Peyer's patch (tissue), 4 donors: ENCODE data around the gene STUM. TPM values are rescaled to one million over a fixed set of nuclear protein-coding genes. Genes with fewer than 3 reads are reported as not detected.
A peak's percentile ranks its signal among the peaks of the same experiment; 100 is the strongest.

Experiments used
- DNase-seq, 3 donors: peaks; one replicate each; pipeline ENCODE4 v3.0.0-alpha.2; 2017 to 2019
- H3K27ac ChIP-seq, 4 donors: fragments of 200-600 bp; sonication (generic); one replicate each; pipeline ENCODE4 v1.5.1; 2016 to 2019
- H3K27me3 ChIP-seq, 2 donors: fragments of 200-600 bp; sonication (generic); one replicate each; pipeline ENCODE4 v1.5.1; 2019
- H3K36me3 ChIP-seq, 3 donors: fragments of 200-600 bp; sonication (generic); one replicate each; pipeline ENCODE4 v1.5.1; 2016 to 2019
- H3K4me1 ChIP-seq, 4 donors: fragments of 200-600 bp; sonication (generic); one replicate each; pipeline ENCODE4 v1.5.1; 2016 to 2019
- H3K4me3 ChIP-seq, 4 donors: fragments of 200-600 bp; sonication (generic); 1 replicate in 3 of 4; 2 replicates in 1 of 4; pipeline ENCODE4 v1.5.1; 2016 to 2019; ENCODE audit warnings: mild to moderate bottlenecking in 1 of 4
- H3K9me3 ChIP-seq, 4 donors: fragments of 200-600 bp; sonication (generic); one replicate each; pipeline ENCODE4 v1.5.1; 2016 to 2019; ENCODE audit warnings: mild to moderate bottlenecking in 1 of 4
- POLR2A ChIP-seq, 2 donors: fragments of 450-650 bp; IDR thresholded peaks; one replicate each; pipeline ENCODE4 v1.5.1; 2017; ENCODE audit warnings: antibody characterized with exemption in 2 of 2, mild to moderate bottlenecking in 2 of 2, moderate library complexity in 2 of 2
- total RNA-seq, 4 donors: library from RNA; depleted of rRNA; stranded (reverse); fragments of >200 nt; gene quantifications; one replicate each; pipeline ENCODE4 v1.1.0, GENCODE V29; 2016
- TF ChIP-seq, protein P1 (sequence below), 6 experiments: fragments of 450-650 bp in 4 of 6; fragments of 200-600 bp in 2 of 6; sonication (generic) in 1 of 6; IDR thresholded peaks; one replicate each; pipeline ENCODE4 v1.5.1; 2017 to 2019; ENCODE audit warnings: antibody characterized with exemption in 6 of 6, mild to moderate bottlenecking in 3 of 6, moderate library complexity in 1 of 6

Gene STUM
- total RNA-seq, 4 donors from 2014 or later: 1.4 to 4.6 (median 2.9) TPM

- Histone ChIP-seq H3K27me3 (no peaks in the 10 kb centered on the region), H3K36me3 (no peaks in the 10 kb centered on the region), H3K4me3 (no peak overlapping the region), H3K9me3 (no peaks in the 10 kb centered on the region), H3K4me1 (no peaks in the 10 kb centered on the region), H3K27ac (no peak overlapping the region)
- TF ChIP-seq, protein P1, sequence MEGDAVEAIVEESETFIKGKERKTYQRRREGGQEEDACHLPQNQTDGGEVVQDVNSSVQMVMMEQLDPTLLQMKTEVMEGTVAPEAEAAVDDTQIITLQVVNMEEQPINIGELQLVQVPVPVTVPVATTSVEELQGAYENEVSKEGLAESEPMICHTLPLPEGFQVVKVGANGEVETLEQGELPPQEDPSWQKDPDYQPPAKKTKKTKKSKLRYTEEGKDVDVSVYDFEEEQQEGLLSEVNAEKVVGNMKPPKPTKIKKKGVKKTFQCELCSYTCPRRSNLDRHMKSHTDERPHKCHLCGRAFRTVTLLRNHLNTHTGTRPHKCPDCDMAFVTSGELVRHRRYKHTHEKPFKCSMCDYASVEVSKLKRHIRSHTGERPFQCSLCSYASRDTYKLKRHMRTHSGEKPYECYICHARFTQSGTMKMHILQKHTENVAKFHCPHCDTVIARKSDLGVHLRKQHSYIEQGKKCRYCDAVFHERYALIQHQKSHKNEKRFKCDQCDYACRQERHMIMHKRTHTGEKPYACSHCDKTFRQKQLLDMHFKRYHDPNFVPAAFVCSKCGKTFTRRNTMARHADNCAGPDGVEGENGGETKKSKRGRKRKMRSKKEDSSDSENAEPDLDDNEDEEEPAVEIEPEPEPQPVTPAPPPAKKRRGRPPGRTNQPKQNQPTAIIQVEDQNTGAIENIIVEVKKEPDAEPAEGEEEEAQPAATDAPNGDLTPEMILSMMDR (IDR thresholded peaks at IDR 0.05): no peak
- DNase-seq: peak in 1 of 3 donors; percentile 29
Observed at GRCh38 chr1:226580625-226581270, 32.2 kb downstream of the STUM start.

DNA sequence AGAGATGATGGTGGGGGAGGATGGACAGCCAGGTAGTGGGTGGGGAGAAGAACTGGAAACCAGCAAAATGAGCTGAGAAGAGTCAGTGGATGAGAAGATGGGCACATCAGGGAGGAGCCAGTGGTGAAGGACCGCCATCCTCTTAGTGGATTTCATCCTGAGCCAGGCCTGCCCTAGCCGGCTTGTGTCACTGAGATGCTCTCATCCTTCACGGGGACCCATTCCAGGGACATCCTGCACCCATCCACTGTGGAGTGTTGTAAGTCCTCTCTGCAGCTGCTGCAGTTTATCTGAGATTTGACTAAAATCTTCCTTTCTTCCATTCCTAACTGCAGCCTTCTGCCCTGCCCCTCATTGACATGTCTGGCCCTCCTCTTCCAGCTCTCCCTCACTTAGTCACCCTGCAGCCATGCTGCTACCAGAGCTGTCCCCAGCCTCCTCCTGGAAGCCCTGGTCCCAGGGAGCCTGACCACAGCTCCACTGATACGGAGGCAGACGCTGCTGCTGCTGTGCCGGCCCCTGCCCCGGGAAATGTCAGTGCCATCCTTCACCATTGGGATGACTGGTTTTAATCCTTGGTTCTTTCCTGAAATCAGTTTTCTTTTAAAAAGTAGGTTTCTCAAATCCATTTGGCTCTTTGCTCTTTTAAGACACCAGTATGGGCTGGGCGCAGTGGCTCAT is 33.2 kb downstream of the STUM start:
- no peak for TF ChIP-seq POLR2A (IDR thresholded peaks at IDR 0.05)
- TF ChIP-seq, protein P1 (IDR thresholded peaks at IDR 0.05): no peak
- Histone ChIP-seq H3K4me1 (no peaks in the 10 kb centered on the region), H3K27me3 (no peaks in the 10 kb centered on the region), H3K27ac (no peak overlapping the region), H3K9me3 (no peaks in the 10 kb centered on the region), H3K36me3 (no peaks in the 10 kb centered on the region), H3K4me3 (no peak overlapping the region)
- no peak for DNase-seq

DNA sequence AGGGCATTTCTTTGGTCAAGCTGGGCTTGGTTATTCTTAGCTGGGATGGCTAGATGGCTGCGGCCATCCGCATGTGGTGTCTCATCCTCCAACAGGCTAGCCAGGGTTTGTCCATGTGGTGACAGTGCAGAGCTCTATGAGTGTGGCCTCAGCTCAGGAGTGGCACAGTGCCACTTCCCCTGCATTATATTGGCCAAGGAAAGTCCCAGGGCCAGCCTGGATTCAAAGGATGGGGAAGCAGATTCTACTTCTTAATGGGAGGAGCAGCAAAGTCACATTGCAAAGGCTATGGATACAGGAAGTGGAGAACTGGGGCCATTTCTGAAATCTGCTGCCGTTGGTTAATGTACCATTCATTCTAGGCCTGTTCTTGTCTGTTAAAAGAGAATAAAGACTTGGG is 34.4 kb downstream of the STUM start:
- DNase-seq: no peak
- Histone ChIP-seq H3K27ac (no peak overlapping the region), H3K4me1 (no peaks in the 10 kb centered on the region), H3K9me3 (no peaks in the 10 kb centered on the region), H3K27me3 (no peaks in the 10 kb centered on the region), H3K4me3 (no peak overlapping the region), H3K36me3 (no peaks in the 10 kb centered on the region)
- no peak for TF ChIP-seq POLR2A (IDR thresholded peaks at IDR 0.05)
- TF ChIP-seq, protein P1 (IDR thresholded peaks at IDR 0.05): no peak

- DNase-seq: no peak
- no peak for TF ChIP-seq POLR2A (IDR thresholded peaks at IDR 0.05)
- TF ChIP-seq, protein P1 (IDR thresholded peaks at IDR 0.05): no peak
- Histone ChIP-seq H3K9me3 (no peaks in the 10 kb centered on the region), H3K36me3 (no peaks in the 10 kb centered on the region), H3K4me1 (no peaks in the 10 kb centered on the region), H3K27ac (no peak overlapping the region), H3K27me3 (no peaks in the 10 kb centered on the region), H3K4me3 (no peak overlapping the region)
Observed at GRCh38 chr1:226584164-226584563, 35.6 kb downstream of the STUM start.

DNA sequence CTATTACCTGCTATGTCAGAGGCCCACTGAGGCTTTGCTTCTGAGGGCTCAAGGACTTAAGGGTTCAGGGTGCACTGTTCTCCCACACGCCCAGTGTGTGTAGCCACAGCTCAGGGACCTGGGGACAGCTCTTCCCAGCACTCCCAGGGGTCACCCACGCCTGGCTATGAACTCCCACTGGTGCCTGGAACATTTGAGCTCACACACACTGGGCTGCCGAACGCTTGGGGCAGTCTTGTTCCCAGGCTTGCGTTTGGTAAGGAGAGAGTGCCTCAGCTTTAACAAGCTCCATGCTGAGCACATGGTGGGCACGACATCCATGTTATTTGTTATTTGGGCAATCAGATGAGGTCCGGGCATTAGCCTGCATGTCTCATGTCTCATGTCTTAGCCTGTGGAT is 37.6 kb downstream of the STUM start:
- TF ChIP-seq, protein P1 (IDR thresholded peaks at IDR 0.05): no peak
- no peak for TF ChIP-seq POLR2A (IDR thresholded peaks at IDR 0.05)
- Histone ChIP-seq H3K36me3 (no peaks in the 10 kb centered on the region), H3K4me1 (no peaks in the 10 kb centered on the region), H3K27ac (no peak overlapping the region), H3K27me3 (no peaks in the 10 kb centered on the region), H3K9me3 (no peaks in the 10 kb centered on the region), H3K4me3 (no peak overlapping the region)
- no peak for DNase-seq
